PC-3 (cell line): ENCODE data around the gene STK16. TPM values are rescaled to one million over a fixed set of nuclear protein-coding genes. Genes with fewer than 3 reads are reported as not detected.

Experiments used
- ATAC-seq: fragments of 200-7000 bp; cut with Tn5 transposase; 2 replicates; pipeline ENCODE4 v1.9.1; 2020; ENCODE audit warnings: mild to moderate bottlenecking, moderate library complexity
- BruUV-seq: library from RNA; stranded (reverse); fragments of 400-500 nt; replicated peaks from 2 replicates; lab custom pipeline; 2021; lab: Mats Ljungman, UMichigan
- CTCF ChIA-PET: fragments of 300-600 bp; sonication (Branson Sonifier 250); formaldehyde crosslinking; loops from one replicate; lab custom pipeline; 2022; ENCODE audit warnings: antibody characterized with exemption; lab: Charles Lee
- POLR2A ChIA-PET: fragments of 300-600 bp; sonication (Branson Sonifier 250); formaldehyde crosslinking; loops from one replicate; lab custom pipeline; 2022; ENCODE audit warnings: antibody characterized with exemption; ENCODE audit not compliant: unreplicated experiment; lab: Charles Lee
- DNase-seq: peaks from one replicate; pipeline ENCODE4 v3.0.0-alpha.2; 2015
- H2AFZ ChIP-seq: fragments of 300-600 bp; sonication (generic); 2 replicates; pipeline ENCODE4 v1.6.0; 2016; ENCODE audit warnings: antibody characterized with exemption, low read length
- H3F3A ChIP-seq: fragments of 300-600 bp; sonication (generic); one replicate; pipeline ENCODE4 v1.6.0; 2017; ENCODE audit warnings: antibody characterized with exemption, low read length, control low read depth, mild to moderate bottlenecking; ENCODE audit not compliant: unreplicated experiment
- H3K27ac ChIP-seq: fragments of 300-600 bp; sonication (generic); 2 replicates; pipeline ENCODE4 v1.5.1; 2016; ENCODE audit warnings: mild to moderate bottlenecking, low read length
- H3K27me3 ChIP-seq: fragments of 300-600 bp; sonication (generic); 2 replicates; pipeline ENCODE4 v1.6.1; 2016; ENCODE audit warnings: low read length, mixed read lengths
- H3K36me3 ChIP-seq: fragments of 300-600 bp; sonication (generic); 2 replicates; pipeline ENCODE4 v1.6.1; 2016; ENCODE audit warnings: low read depth, mixed run types, low read length, mixed read lengths
- H3K4me1 ChIP-seq: fragments of 300-600 bp; sonication (generic); 2 replicates; pipeline ENCODE4 v1.5.1; 2016; ENCODE audit warnings: low read length; ENCODE audit not compliant: insufficient read depth
- H3K4me2 ChIP-seq: fragments of 300-600 bp; sonication (generic); 2 replicates; pipeline ENCODE4 v1.6.0; 2016; ENCODE audit warnings: low read length
- H3K4me3 ChIP-seq: fragments of 300-600 bp; sonication (generic); 2 replicates; pipeline ENCODE4 v1.5.1; 2016; ENCODE audit warnings: mild to moderate bottlenecking, low read length, mixed read lengths
- H3K79me2 ChIP-seq: fragments of 300-600 bp; sonication (generic); 2 replicates; pipeline ENCODE4 v1.6.1; 2017; ENCODE audit warnings: low read length, mixed read lengths
- H3K9ac ChIP-seq: fragments of 300-600 bp; sonication (generic); 2 replicates; pipeline ENCODE4 v1.6.0; 2016; ENCODE audit warnings: mild to moderate bottlenecking, low read length
- H3K9me2 ChIP-seq: fragments of 300-600 bp; sonication (generic); replicated peaks from 2 replicates; pipeline ENCODE4 v1.6.1; 2016; ENCODE audit warnings: mixed run types, low read length, mixed read lengths
- H3K9me3 ChIP-seq: fragments of 300-600 bp; sonication (generic); 2 replicates; pipeline ENCODE4 v1.6.1; 2016; ENCODE audit warnings: low read length, mixed read lengths
- H4K20me1 ChIP-seq: fragments of 300-600 bp; sonication (generic); 2 replicates; pipeline ENCODE4 v1.6.1; 2016; ENCODE audit warnings: low read length, mixed read lengths
- EZH2 ChIP-seq: fragments of 300-600 bp; sonication (generic); IDR thresholded peaks from one replicate; pipeline ENCODE4 v1.6.1; 2017; ENCODE audit warnings: antibody characterized with exemption, mild to moderate bottlenecking, low read length; ENCODE audit not compliant: unreplicated experiment
- EZH2phosphoT487 ChIP-seq: fragments of 300-600 bp; sonication (generic); IDR thresholded peaks from 2 replicates; pipeline ENCODE4 v1.6.1; 2018; ENCODE audit warnings: mild to moderate bottlenecking, antibody characterized with exemption, low read length, borderline replicate concordance
- intact Hi-C: fragments of 100-400 bp; cut with micrococcal nuclease; formaldehyde crosslinking; loops from 2 replicates; pipeline ENCODE4 v1.9.0; 2023
- total RNA-seq: library from RNA; depleted of rRNA; stranded (reverse); fragments of >200 nt; gene quantifications from 2 replicates; pipeline ENCODE4 v1.2.3, GENCODE V29; 2014
- TF ChIP-seq, protein P1 (sequence below): fragments of 300-600 bp; sonication (generic); conservative IDR thresholded peaks from 2 replicates; pipeline ENCODE4 v1.5.1; 2017; ENCODE audit warnings: antibody characterized with exemption, low read depth, mild to moderate bottlenecking, low read length

Gene STK16
- total RNA-seq, 1 experiment from 2014 or later = 16.3 TPM

GRCh38 chr2:219206328-219207133 lies 38.7 kb upstream of the STK16 start, which contains the start of gene ZFAND2B:
Gene ZFAND2B, plus strand, starts transcription at chr2:219206782. Its CDS starts 206 bp downstream, at chr2:219206988.
- Histone ChIP-seq H3K9me2 (no peaks in the 10 kb centered on the region), H4K20me1 (no peaks in the 10 kb centered on the region), H3K4me2 (peak within 1 kb of the TSS; percentile 96), H3K27ac (peak within 1 kb of the TSS; percentile 69), H3K9me3 (no peaks in the 10 kb centered on the region), H3K79me2 (peaks cover 5% of the 10 kb centered on the region; the same call in 1 of the 2 replicates), H3F3A (no peaks in the 10 kb centered on the region), H3K9ac (peak within 1 kb of the TSS; percentile 56), H3K27me3 (no peaks in the 10 kb centered on the region), H3K4me1 (peaks cover 20% of the 10 kb centered on the region), H2AFZ (peak within 1 kb of the TSS; percentile 66), H3K4me3 (peak within 1 kb of the TSS; percentile 66), H3K36me3 (no peaks in the 10 kb centered on the region; the same call in 1 of the 2 replicates)
- ATAC-seq (peak; percentile 93), DNase-seq (peak; percentile 97)
- ChIA-PET POLR2A (interaction anchor here (0.6 to 1.1 kb wide), 5 partner anchors 11 to 68 kb away, joined by 3 to 4 read pairs (median 3); partner anchors contain the start of genes ANKZF1, ATG9A and TUBA4A), CTCF (interaction anchor here (0.6 to 0.8 kb wide), 2 partner anchors 23 to 89 kb away, joined by 3 to 6 read pairs; partner anchors contain the start of genes ANKZF1 and ATG9A)
- intact Hi-C loops = loop anchor here (1.0 kb wide), 3 partner anchors 11 to 46 kb away; partner anchors contain the start of gene NHEJ1
- no TSS peak for BruUV-seq
- TF ChIP-seq EZH2 = no peak
- TF ChIP-seq EZH2phosphoT487 = no peak
- TF ChIP-seq, protein P1, sequence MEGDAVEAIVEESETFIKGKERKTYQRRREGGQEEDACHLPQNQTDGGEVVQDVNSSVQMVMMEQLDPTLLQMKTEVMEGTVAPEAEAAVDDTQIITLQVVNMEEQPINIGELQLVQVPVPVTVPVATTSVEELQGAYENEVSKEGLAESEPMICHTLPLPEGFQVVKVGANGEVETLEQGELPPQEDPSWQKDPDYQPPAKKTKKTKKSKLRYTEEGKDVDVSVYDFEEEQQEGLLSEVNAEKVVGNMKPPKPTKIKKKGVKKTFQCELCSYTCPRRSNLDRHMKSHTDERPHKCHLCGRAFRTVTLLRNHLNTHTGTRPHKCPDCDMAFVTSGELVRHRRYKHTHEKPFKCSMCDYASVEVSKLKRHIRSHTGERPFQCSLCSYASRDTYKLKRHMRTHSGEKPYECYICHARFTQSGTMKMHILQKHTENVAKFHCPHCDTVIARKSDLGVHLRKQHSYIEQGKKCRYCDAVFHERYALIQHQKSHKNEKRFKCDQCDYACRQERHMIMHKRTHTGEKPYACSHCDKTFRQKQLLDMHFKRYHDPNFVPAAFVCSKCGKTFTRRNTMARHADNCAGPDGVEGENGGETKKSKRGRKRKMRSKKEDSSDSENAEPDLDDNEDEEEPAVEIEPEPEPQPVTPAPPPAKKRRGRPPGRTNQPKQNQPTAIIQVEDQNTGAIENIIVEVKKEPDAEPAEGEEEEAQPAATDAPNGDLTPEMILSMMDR = no peak

- H3K4me3 ChIP-seq = peak overlapping the region; percentile 66
- POLR2A ChIA-PET = interaction anchor here (0.7 kb wide), 1 partner anchor 12 kb away, joined by 3 read pairs; no protein-coding TSS in a partner anchor
- BruUV-seq = TSS peak; percentile 76
- TF ChIP-seq EZH2 (no peak), EZH2phosphoT487 (no peak)
- TF ChIP-seq, protein P1 = no peak
- no peaks in the 10 kb centered on the region for H3K27me3 ChIP-seq
- intact Hi-C loops = loop anchor here (1.0 kb wide), 2 partner anchors 10 to 47 kb away; partner anchors contain the start of gene NHEJ1
- H3K4me1 ChIP-seq = peaks cover 20% of the 10 kb centered on the region
- no peaks in the 10 kb centered on the region for H4K20me1 ChIP-seq
- H3K79me2 ChIP-seq = peaks cover 5% of the 10 kb centered on the region; the same call in 1 of the 2 replicates
- H3K36me3 ChIP-seq = no peaks in the 10 kb centered on the region; the same call in 1 of the 2 replicates
- no peaks in the 10 kb centered on the region for H3K9me2 ChIP-seq
- peak overlapping the region; percentile 69 for H3K27ac ChIP-seq
- H3K9ac ChIP-seq = peak overlapping the region; percentile 56
- H3K4me2 ChIP-seq = peak overlapping the region; percentile 96
- ATAC-seq (peak; percentile 26), DNase-seq (no peak)
- H3K9me3 ChIP-seq = no peaks in the 10 kb centered on the region
- CTCF ChIA-PET = no interaction called here
- H3F3A ChIP-seq = no peaks in the 10 kb centered on the region
- H2AFZ ChIP-seq = peak overlapping the region; percentile 61
These were observed 38.0 kb upstream of the STK16 start for GRCh38 chr2:219207134-219207883.
